ENCODE data around the gene ABCB9. TPM values are rescaled to one million over a fixed set of nuclear protein-coding genes. Genes with fewer than 3 reads are reported as not detected.

ABCB9 gene
- total and polyA plus RNA-seq, 8 donors = 4.5 to 11.8 (median 8.3) TPM

- H3K4me3 ChIP-seq = no peak overlapping the region
- H3K9me3 ChIP-seq = no peaks in the 10 kb centered on the region
- H3K4me1 ChIP-seq = no peaks in the 10 kb centered on the region
- ATAC-seq = no peak
- H3K27ac ChIP-seq = no peak overlapping the region
- H3K27me3 ChIP-seq = no peaks in the 10 kb centered on the region
- H3K36me3 ChIP-seq = peaks cover 0 to 7% of the 10 kb centered on the region in 2 donors
- intact Hi-C loops (cut with DNase I) = no loop called here
- no peak for TF ChIP-seq CTCF (IDR thresholded peaks at IDR 0.05)
- DNase-seq = no peak
These were observed 10.2 kb downstream of the ABCB9 start for GRCh38 chr12:122956035-122956434.

DNA sequence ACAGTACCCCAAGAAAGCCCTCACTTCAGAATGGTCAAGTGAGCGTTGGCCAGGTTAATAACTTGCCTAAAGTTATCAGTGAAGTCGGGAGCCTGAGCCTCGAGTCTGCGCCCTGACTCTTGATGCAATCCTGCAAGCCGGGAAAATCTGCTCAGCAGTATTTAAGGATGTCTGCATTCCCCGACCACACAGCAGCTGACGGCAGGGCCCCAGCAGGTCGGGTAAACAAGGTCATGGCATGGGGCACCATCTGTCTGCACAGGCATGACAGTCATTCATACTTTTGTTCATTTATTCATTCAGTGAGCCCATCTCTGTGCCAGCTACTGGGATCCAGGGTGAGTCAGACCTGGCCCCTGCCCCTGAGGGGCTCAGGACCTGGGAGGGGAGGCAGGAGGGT, 11.1 kb downstream of the ABCB9 start:
- TF ChIP-seq CTCF (IDR thresholded peaks at IDR 0.05) = no peak
- ATAC-seq = no peak
- no peaks in the 10 kb centered on the region for H3K4me1 ChIP-seq

DNA sequence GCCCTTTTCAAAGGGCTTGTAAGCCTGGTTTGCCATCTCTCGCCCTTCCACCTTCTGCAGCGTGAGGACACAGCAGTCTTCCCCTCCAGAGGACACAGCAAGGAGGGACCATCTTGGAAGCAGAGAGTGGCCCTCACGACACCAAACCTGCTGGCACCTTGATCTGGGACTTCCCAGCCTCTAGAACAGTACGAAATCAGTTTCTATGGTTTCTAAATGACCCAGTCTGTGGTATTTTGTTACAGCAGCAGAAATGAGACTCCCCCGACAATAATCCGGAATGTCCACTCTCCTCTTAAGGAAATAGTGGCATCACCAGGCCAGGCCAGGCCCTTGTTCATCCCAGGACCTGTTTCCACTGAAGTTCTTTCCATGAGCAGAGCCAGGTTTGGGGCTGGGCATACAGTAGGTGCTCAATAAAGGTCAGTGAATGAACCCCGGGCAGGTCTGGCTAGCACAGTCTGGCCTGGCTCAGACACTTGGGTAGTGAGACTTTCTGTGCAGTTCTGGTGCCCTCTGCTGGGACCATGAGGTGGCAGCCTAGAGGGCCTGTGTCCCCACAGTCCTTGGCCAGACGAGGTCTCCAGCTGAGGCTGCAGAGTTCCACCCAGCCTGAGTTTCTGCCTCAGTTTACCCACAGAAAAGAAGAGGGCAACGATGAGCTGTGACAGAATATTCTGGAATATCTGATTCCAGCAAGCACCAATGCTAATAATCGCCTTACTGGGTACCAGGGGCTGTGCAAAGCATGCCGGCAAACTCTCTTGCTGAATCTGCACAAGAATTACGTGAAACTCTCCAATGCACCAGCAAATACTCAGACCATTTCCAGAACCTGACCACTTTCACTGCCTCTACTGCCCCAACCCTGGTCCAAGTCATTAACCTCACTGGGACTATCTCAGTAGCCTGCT, 14.0 kb downstream of the ABCB9 start:
- peak in 3 of 4 donors; percentile 80 to 85 (median 80) for DNase-seq
- H3K36me3 ChIP-seq = no peaks in the 10 kb centered on the region
- peak; percentile 97 for ATAC-seq
- H3K4me1 ChIP-seq = peaks cover 0 to 8% of the 10 kb centered on the region in 2 donors
- peak; percentile 78 to 91 for TF ChIP-seq CTCF (IDR thresholded peaks at IDR 0.05)
- no peaks in the 10 kb centered on the region for H3K27me3 ChIP-seq
- intact Hi-C loops (cut with DNase I) = loop anchor here (5.0 kb wide), 2 partner anchors 95 to 160 kb away; no protein-coding TSS in a partner anchor
- no peak overlapping the region for H3K4me3 ChIP-seq
- H3K27ac ChIP-seq = no peak overlapping the region
- H3K9me3 ChIP-seq = no peaks in the 10 kb centered on the region

More for the DNA sequence above, 11.1 kb downstream of the ABCB9 start:
- Histone ChIP-seq H3K9me3 (no peaks in the 10 kb centered on the region), H3K36me3 (peaks cover 0 to 7% of the 10 kb centered on the region in 2 donors), H3K4me3 (no peak overlapping the region), H3K27ac (no peak overlapping the region), H3K27me3 (no peaks in the 10 kb centered on the region)
- DNase-seq = no peak
- intact Hi-C loops (cut with DNase I) = no loop called here

DNA sequence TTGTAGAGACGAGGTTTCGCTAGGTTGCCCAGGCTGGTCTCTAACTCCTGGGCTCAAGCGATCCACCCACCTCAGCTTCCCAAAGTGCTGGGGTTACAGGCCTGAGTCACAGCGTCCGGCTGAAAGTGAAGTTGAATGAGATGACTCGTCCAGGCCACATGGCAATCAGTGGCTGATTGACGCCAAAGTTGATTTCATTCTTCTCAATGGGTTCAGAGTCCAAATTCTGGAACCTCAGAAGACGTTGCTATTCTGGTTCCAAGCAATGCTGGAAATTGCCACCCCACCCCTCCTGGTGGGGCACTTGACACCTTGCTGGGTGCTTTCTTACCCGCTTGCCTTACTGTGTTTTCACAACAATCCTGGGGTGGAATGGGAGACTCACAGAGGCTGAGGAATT, 14.9 kb downstream of the ABCB9 start:
- H3K27me3 ChIP-seq = no peaks in the 10 kb centered on the region

More for the DNA sequence above, 14.9 kb downstream of the ABCB9 start:
- Histone ChIP-seq H3K9me3 (no peaks in the 10 kb centered on the region), H3K27ac (no peak overlapping the region), H3K4me1 (peaks cover 0 to 16% of the 10 kb centered on the region in 2 donors), H3K4me3 (no peak overlapping the region), H3K36me3 (no peaks in the 10 kb centered on the region)
- ATAC-seq = peak; percentile 16
- no peak for DNase-seq
- intact Hi-C loops (cut with DNase I) = loop anchor here (5.0 kb wide), 2 partner anchors 94 to 159 kb away; no protein-coding TSS in a partner anchor
- TF ChIP-seq CTCF (IDR thresholded peaks at IDR 0.05) = no peak

All from left lung (tissue), 10 donors.